Sigmoid colon (tissue), 7 donors: ENCODE measurements around the gene GSDMA. TPM values are rescaled to one million over a fixed set of nuclear protein-coding genes. Genes with fewer than 3 reads are reported as not detected.

Source experiments
- DNase-seq: peaks from one replicate; pipeline ENCODE4 v3.0.0-alpha.2; 2019
- H3K27ac ChIP-seq, 4 donors: fragments of 200-600 bp; sonication (generic); one replicate each; pipeline ENCODE4 v1.5.1; 2016 to 2019; ENCODE audit warnings: mild to moderate bottlenecking in 1 of 4
- H3K27me3 ChIP-seq, 3 donors: fragments of 200-600 bp; sonication (generic); one replicate each; pipeline ENCODE4 v1.5.1; 2019; ENCODE audit warnings: mild to moderate bottlenecking in 1 of 3
- H3K36me3 ChIP-seq, 4 donors: fragments of 200-600 bp; sonication (generic); one replicate each; pipeline ENCODE4 v1.5.1; 2016 to 2019
- H3K4me1 ChIP-seq, 4 donors: fragments of 200-600 bp; sonication (generic); one replicate each; pipeline ENCODE4 v1.5.1; 2017 to 2019
- H3K4me3 ChIP-seq, 4 donors: fragments of 200-600 bp; sonication (generic); one replicate each; pipeline ENCODE4 v1.5.1; 2017 to 2019; ENCODE audit warnings: mild to moderate bottlenecking in 2 of 4, moderate library complexity in 1 of 4
- H3K9me3 ChIP-seq, 4 donors: fragments of 200-600 bp in 3 of 4; sonication (generic) in 3 of 4; one replicate each; pipeline versions ENCODE4 v1.5.1 to v1.6.1; 2013 to 2019
- EP300 ChIP-seq, 4 donors: sonication (generic); formaldehyde crosslinking; IDR thresholded peaks; one replicate each; pipeline ENCODE4 v1.6.1; 2017; ENCODE audit warnings: antibody characterized with exemption in 4 of 4
- POLR2A ChIP-seq, 2 donors: fragments of 450-650 bp; IDR thresholded peaks; one replicate each; pipeline ENCODE4 v1.6.1; 2016; ENCODE audit warnings: antibody characterized with exemption in 2 of 2, mild to moderate bottlenecking in 2 of 2, moderate library complexity in 2 of 2
- POLR2AphosphoS5 ChIP-seq, 4 donors: sonication (generic); formaldehyde crosslinking; IDR thresholded peaks; one replicate each; pipeline ENCODE4 v1.6.1; 2017; ENCODE audit warnings: antibody characterized with exemption in 4 of 4
- whole genome bisulfite sequencing, 2 donors: extraction: QIAGEN DNeasy Blood & Tissue Kit; methylation state at CpG; one replicate each; pipeline ENCODE4 v1.1.7; 2013; 5-methylcytosine and 5-hydroxymethylcytosine counted together
- intact Hi-C: fragments of 100-400 bp; cut with DNase I; formaldehyde crosslinking; loops from one replicate; pipeline ENCODE4 v1.15.1; 2023
- polyA plus RNA-seq, 3 donors: library from polyadenylated mRNA; stranded (reverse); fragments of 200-250 nt; gene quantifications; one replicate each; pipeline ENCODE4 v1.2.3, GENCODE V29; 2013
- total RNA-seq, 4 donors: library from RNA; depleted of rRNA; stranded (reverse); fragments of >200 nt; gene quantifications; one replicate each; pipeline ENCODE4 v1.1.0, GENCODE V29; 2016
- TF ChIP-seq, protein P1 (sequence below), 4 experiments: fragments of 450-650 bp in 3 of 4; fragments of 200-600 bp in 1 of 4; IDR thresholded peaks; one replicate each; pipeline ENCODE4 v1.5.1; 2016 to 2019; ENCODE audit warnings: antibody characterized with exemption in 4 of 4, mild to moderate bottlenecking in 3 of 4, moderate library complexity in 2 of 4
- donor health status: healthy with polysubstance abuse.
- donor health status: Bipolar disorder and iron deficiency.
- donor health status: healthy.

Gene GSDMA
- total and polyA plus RNA-seq, 7 donors: 0.29 to 1.3 (median 0.60) TPM; not detected in 4

DNA sequence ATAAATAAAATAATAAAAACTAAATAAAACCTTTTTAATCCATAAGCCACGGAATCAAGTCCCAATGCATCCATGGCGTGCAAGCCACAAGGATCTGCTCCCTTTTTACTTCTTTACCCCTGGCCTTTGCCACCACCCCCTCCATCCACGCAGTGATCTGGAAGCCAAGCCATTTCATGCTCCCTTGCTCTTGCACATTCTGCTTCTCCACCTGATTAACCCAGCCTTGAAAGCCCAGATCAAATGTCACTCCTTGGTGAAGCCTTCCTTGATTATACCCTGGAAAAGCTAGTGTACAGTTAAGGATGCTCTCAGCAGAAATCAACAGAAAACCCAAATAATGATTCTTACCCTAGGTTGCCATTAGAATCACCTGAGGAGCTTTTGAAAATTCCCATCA is 25.4 kb upstream of the GSDMA start:
- TF ChIP-seq POLR2AphosphoS5 (IDR thresholded peaks at IDR 0.05) (no peak), EP300 (IDR thresholded peaks at IDR 0.05) (no peak), POLR2A (IDR thresholded peaks at IDR 0.05) (no peak)
- TF ChIP-seq, protein P1, sequence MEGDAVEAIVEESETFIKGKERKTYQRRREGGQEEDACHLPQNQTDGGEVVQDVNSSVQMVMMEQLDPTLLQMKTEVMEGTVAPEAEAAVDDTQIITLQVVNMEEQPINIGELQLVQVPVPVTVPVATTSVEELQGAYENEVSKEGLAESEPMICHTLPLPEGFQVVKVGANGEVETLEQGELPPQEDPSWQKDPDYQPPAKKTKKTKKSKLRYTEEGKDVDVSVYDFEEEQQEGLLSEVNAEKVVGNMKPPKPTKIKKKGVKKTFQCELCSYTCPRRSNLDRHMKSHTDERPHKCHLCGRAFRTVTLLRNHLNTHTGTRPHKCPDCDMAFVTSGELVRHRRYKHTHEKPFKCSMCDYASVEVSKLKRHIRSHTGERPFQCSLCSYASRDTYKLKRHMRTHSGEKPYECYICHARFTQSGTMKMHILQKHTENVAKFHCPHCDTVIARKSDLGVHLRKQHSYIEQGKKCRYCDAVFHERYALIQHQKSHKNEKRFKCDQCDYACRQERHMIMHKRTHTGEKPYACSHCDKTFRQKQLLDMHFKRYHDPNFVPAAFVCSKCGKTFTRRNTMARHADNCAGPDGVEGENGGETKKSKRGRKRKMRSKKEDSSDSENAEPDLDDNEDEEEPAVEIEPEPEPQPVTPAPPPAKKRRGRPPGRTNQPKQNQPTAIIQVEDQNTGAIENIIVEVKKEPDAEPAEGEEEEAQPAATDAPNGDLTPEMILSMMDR (IDR thresholded peaks at IDR 0.05): no peak
- no peaks in the 10 kb centered on the region for H3K9me3 ChIP-seq
- no peaks in the 10 kb centered on the region for H3K27me3 ChIP-seq
- 93 to 95% methylated on average over 3 of the region's 3 CpGs for WGBS, 2 donors
- H3K36me3 ChIP-seq: no peaks in the 10 kb centered on the region
- H3K4me1 ChIP-seq: peaks cover 0 to 16% (median 12%) of the 10 kb centered on the region in 4 donors
- intact Hi-C loops: no loop called here
- H3K27ac ChIP-seq: no peak overlapping the region
- no peak overlapping the region for H3K4me3 ChIP-seq
- no peak for DNase-seq

DNA sequence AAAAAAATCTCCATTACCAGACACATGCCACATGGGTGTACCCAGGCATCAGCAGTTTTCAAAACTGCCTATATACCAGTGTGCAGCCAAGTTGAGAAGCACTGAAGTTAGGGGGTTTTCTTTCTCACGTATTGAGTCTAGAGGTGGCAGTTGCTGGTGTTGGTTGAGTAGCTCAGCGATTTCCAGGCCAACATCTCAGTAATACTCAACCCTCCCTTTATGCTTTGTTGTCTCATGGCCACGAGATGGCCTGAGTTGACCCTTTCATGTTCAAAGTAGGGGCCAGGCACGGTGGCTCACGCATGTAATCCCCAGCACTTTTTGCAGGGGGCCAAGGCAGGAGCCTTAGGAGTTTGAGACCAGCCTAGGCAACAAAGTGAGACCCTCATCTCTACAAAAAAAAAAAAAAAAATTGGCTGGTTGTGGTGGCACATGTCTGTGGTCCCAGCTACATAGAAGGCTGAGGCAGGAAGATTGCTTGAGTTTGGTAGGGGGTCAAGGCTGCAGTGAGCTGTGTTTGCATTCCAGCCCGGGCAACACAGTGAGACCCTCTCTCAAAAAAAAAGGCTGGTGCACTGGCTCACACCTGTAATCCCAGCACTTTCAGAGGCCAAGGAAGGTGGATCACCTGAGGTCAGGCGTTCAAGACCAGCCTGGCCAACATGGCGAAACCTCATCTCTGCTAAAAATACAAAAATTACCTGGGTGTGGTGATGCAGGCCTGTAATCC is 24.5 kb upstream of the GSDMA start:
- H3K9me3 ChIP-seq: no peaks in the 10 kb centered on the region
- H3K4me1 ChIP-seq: peaks cover 0 to 16% (median 12%) of the 10 kb centered on the region in 4 donors
- intact Hi-C loops: no loop called here
- TF ChIP-seq POLR2AphosphoS5 (IDR thresholded peaks at IDR 0.05): no peak
- no peak for TF ChIP-seq POLR2A (IDR thresholded peaks at IDR 0.05)
- TF ChIP-seq EP300 (IDR thresholded peaks at IDR 0.05): no peak
- TF ChIP-seq, protein P1 (IDR thresholded peaks at IDR 0.05): no peak
- no peaks in the 10 kb centered on the region for H3K27me3 ChIP-seq
- H3K4me3 ChIP-seq: no peak overlapping the region
- no peak overlapping the region for H3K27ac ChIP-seq
- DNase-seq: no peak
- H3K36me3 ChIP-seq: no peaks in the 10 kb centered on the region
- WGBS, 2 donors: 78 to 80% methylated on average over 8 of the region's 8 CpGs

DNA sequence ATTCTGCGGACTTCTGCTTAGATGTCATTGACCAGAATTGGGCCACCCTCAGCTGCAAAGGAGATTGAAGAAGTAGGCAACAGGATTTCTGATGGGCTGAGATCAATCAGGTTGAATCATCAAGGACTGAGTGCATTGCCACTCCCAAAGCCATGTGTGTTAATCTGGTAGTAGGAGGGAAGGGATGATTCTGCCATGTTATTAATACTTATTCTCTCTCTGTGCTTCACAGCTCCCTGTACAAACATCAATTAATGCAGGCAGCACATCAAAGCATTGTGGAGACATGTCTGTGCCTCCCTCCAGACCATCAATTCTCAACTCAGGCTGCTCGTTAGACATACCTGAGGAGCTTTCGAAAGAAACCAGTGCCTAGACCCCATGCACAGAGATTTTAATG is 23.7 kb upstream of the GSDMA start:
- Histone ChIP-seq H3K27ac (peak overlapping the region in 1 of 4 donors; percentile 81), H3K9me3 (no peaks in the 10 kb centered on the region), H3K4me3 (no peak overlapping the region), H3K4me1 (peaks cover 0 to 16% (median 12%) of the 10 kb centered on the region in 4 donors), H3K36me3 (no peaks in the 10 kb centered on the region), H3K27me3 (no peaks in the 10 kb centered on the region)
- DNase-seq: no peak
- TF ChIP-seq, protein P1 (IDR thresholded peaks at IDR 0.05): no peak
- TF ChIP-seq EP300 (IDR thresholded peaks at IDR 0.05): no peak
- no peak for TF ChIP-seq POLR2A (IDR thresholded peaks at IDR 0.05)
- no peak for TF ChIP-seq POLR2AphosphoS5 (IDR thresholded peaks at IDR 0.05)
- WGBS, 2 donors: 89 to 92% methylated on average over 3 of the region's 3 CpGs
- intact Hi-C loops: no loop called here

DNA sequence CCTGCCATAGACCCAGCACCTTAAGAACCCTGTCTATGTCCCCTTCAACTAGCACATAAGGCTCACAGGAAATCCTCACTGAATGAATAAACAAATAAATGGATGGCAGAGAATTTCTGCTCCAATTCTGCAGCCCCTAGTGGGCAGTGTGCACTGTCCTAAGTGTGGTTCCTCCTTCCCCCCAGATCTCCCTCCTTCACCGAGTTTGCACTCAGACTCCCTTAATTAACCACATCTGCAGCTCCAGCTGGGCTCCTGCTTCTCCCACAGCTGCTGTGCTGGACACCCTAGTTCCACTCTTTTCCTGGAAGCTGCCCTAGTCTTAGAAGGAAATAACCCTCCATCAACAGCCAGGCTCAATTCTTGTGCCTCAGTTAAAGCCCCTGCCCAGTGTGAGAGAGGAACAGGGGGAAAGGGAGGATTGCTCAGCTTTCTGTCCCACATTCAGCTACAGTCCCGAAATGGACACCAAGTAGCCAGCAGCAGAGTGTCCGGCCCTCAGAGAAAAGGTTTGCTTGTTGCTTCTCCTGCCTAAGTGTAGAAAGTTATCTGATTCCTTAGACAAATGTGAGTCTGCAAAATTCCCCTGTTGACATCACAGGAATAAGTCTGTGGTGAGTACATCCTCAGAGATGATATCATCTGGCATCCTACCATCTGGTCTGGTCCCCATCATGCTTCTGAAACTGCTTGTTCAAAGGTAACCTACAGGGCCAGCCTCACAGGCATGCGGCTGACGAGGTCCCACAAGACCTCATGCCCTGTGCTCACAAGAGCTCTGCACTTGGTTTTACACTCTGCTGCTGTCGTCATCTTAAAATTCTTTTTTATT is 23.0 kb upstream of the GSDMA start:
- Histone ChIP-seq H3K27ac (peak overlapping the region in 2 of 4 donors; percentile 45 to 81), H3K4me3 (no peak overlapping the region), H3K9me3 (no peaks in the 10 kb centered on the region), H3K36me3 (no peaks in the 10 kb centered on the region), H3K27me3 (no peaks in the 10 kb centered on the region), H3K4me1 (peaks cover 0 to 16% (median 12%) of the 10 kb centered on the region in 4 donors)
- 48 to 73% methylated on average over 6 of the region's 6 CpGs for WGBS, 2 donors
- intact Hi-C loops: no loop called here
- no peak for DNase-seq
- TF ChIP-seq, protein P1 (IDR thresholded peaks at IDR 0.05): no peak
- TF ChIP-seq POLR2A (IDR thresholded peaks at IDR 0.05): no peak
- TF ChIP-seq POLR2AphosphoS5 (IDR thresholded peaks at IDR 0.05): peak in 3 of 4 donors; percentile 12 to 58 (median 39)
- TF ChIP-seq EP300 (IDR thresholded peaks at IDR 0.05): no peak
